NCI-H524 treated with DMSO at 0.1 percent for 48 hours (cell line): ENCODE measurements around the gene CCDC174.
A peak's percentile ranks its signal among the peaks of the same experiment; 100 is the strongest.

Experiments used
- DNase-seq: peaks from one replicate; lab custom pipeline; 2025; lab: John Stamatoyannopoulos, UW

The CCDC174 gene

GRCh38 chr3:14657579-14657978 lies 6.0 kb downstream of the CCDC174 start:
- no peak for DNase-seq

DNA sequence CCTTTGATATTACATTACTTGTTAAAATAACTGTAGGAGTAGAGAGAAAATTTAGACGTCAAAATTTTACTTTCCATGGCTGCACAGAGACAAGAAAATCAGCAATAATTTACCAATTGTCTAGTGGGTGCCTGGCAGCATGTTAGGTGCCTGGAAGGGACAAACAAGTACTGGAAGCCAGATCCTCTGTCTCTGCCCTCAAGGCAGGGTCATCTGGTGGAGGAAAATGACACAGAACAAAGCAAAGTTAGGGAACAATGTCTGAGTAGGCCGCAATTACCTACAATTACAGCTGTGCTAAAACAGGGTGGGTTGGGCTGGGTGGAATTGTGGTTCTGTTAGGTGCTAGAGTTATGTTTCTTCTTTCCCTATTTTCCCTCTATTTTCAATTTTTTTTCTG lies 7.4 kb downstream of the CCDC174 start:
- no peak for DNase-seq

DNA sequence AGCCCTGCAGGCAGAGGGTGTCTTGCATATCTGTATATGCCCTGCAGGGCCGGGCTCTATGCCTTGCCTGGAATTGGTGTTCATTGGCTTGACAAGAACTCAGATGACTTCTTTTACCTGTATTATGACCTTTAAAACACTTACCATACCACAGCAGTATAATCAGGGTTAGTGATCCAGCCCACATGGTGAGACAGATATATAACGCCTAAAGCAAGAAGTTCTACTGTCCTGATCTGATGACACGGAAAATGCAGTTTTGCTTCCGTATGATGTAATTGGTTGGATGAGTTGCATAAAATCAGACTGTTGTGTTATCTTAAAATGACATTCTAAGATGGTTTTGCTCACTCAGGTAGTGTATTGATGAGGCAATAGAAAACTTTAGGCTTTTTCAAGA lies 9.4 kb downstream of the CCDC174 start:
- DNase-seq: no peak

DNA sequence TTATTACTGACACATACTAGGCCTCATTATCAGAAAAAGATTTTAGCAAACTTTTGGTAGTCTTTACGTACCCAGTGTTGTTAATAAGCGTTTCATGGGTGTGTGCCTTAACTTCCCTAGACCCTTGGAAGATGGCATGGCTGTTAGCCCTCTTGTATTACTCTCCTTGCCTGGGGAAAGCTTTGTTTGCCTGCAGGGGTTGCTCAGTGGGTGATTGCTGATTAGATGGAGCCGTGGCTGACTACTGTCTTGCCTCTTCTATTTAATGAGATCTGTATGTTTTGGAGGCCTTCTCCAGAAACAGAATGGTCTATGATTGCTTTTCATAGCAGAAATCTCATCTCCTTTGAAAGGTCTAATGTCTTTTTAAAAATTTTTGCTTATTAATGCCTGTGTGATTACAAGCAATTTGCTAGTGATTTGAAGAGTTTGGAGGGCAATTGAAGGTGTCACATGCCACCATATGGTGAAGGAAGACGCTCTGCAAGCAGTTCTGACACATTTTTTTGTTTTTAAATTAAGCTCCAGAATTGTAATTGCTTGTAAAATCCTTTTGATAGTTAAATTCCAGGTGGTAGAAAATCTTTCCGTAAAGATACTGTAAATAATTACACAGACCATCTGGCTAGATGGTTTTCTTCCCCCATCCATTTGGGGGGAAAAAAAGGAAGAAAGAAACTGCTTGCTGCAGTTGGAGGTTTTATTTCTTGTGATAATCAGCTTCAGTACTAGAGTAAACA lies 12.0 kb downstream of the CCDC174 start:
- DNase-seq: peak; percentile 69

DNA sequence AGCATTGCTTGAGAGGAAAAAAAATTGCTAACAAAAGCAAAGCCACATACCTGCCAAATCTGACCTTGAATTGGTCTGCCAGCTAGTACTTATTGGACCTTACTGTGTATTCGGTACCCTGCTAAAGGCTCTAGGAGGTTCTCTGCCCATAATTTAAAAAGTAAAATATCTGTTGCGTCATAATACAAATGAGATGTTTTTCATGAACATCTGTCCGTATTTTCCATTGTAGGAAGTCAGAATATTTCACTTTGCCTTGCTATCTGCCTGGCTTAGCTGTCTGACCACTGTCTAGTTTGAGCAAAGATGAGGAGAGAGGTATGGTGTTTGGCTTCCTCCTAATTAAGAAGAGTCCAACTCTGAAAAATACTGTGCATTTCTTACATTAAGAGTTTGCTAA lies 12.6 kb downstream of the CCDC174 start:
- no peak for DNase-seq

GRCh38 chr3:14672588-14672987 lies 21.0 kb downstream of the CCDC174 start:
- no peak for DNase-seq

DNA sequence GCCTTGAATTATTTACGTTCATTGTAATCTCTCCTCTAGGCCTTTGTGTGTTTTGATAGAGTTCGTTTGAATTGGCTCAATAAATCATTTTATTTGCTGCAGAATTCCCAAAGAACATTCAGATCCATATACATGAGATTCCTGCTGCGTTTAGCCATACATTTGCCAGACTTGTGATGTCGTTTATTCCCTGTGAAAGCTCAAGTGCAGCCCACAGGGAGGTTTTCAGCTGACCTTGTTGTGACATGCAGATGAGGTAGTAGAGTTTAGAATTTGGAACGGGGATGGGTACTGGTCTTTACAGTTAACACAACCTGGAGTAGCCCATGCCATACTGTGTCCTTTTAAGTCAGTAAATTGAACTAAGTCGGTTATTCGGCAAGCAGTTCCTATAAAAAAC lies 23.3 kb downstream of the CCDC174 start, which contains the start of gene C3orf20:
C3orf20 (plus strand) TSS at position 301 of the 400 bp plus-strand sequence. CDS start 7,573 bp downstream, outside the sequence.
- DNase-seq: no peak

GRCh38 chr3:14676881-14677280 lies 25.3 kb downstream of the CCDC174 start:
- no peak for DNase-seq

GRCh38 chr3:14678015-14678503 lies 26.5 kb downstream of the CCDC174 start:
- DNase-seq: no peak

- DNase-seq: no peak
These were observed 28.6 kb downstream of the CCDC174 start for GRCh38 chr3:14680115-14680514.

GRCh38 chr3:14680716-14681115 lies 29.2 kb downstream of the CCDC174 start:
- DNase-seq: no peak

DNA sequence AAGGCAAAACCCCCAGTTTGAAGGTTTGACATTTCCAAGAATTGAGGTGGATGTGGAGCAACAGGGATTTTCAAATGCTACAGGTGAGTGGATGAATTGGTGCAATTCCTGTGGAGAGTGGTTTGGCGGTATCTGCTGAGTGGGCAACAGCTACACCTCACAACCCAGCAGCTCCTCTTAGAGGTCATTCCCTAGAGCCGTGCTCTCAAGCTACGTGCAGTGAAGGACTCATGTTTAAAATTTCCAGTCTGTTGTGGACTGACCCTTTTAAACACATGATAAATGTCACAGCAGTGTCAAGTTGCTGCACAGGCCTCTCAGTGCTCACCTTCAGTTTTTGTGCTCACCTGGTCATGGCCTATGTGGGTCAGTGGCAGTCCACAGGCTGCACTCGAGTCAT lies 32.9 kb downstream of the CCDC174 start:
- no peak for DNase-seq

- DNase-seq: no peak
These were observed 33.6 kb downstream of the CCDC174 start for GRCh38 chr3:14685179-14685578.

- DNase-seq: no peak
These were observed 35.8 kb downstream of the CCDC174 start for GRCh38 chr3:14687360-14687759.

GRCh38 chr3:14688525-14688924 lies 37.0 kb downstream of the CCDC174 start:
- DNase-seq: no peak

- no peak for DNase-seq
These were observed 37.9 kb downstream of the CCDC174 start for GRCh38 chr3:14689247-14689980.

DNA sequence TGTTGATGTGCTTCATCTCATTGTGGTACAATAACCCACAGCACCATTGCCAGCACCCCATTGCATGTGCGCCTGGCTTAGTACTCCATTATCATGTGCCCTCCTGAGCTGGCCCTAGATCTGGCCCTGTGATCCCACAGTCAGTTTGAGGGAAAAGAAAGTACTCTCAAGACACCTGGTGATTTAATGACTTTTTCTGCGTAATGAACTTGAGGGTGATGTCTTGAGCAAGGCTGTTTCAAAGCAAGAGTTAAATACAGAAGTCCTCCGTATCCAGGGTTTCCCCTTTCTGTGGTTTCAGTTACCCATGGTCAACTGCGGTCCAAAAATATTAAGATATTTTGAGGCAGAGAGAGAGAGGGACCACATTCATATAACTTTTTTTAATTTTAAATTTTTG lies 39.7 kb downstream of the CCDC174 start:
- no peak for DNase-seq

DNA sequence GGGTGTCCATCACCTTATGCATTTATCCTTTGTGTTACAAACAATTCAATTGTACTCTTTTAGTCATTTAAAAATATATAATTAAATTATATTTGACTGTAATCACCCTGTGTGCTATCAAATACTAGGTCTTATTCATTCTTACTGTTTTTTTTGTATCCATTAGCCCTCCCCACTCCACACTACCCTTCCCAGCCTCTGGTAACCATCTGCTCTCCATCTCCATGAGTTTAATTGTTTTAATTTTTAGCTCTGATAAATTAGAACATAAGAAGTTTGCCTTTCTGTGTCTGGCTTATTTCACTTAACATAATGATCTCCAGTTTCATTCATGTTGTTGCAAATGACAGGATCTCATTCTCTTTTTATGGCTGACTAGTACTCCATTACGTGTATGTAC lies 40.2 kb downstream of the CCDC174 start:
- DNase-seq: no peak

GRCh38 chr3:14698601-14699244 lies 47.2 kb downstream of the CCDC174 start:
- no peak for DNase-seq

GRCh38 chr3:14699643-14700042 lies 48.1 kb downstream of the CCDC174 start:
- DNase-seq: no peak

DNA sequence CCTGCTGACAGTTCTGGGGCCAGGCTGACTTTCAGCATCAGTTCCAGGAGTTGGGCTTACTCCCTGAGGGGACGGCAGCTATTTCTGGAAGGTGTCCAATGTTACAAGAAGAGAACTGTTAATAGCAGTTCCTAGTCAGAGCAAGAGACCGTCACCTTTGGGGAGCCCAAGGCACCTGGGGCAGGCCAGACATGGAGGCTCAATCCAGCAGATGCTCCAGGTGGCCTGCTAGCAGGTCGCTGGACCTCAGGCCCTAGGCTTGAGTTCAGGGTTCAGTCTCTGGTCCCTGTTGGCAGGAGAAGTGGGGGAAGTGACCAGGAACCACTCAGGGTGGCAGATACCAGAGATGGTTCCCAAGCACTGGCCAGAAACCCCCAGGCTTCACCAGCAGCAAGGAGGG lies 49.3 kb downstream of the CCDC174 start:
- DNase-seq: no peak

DNA sequence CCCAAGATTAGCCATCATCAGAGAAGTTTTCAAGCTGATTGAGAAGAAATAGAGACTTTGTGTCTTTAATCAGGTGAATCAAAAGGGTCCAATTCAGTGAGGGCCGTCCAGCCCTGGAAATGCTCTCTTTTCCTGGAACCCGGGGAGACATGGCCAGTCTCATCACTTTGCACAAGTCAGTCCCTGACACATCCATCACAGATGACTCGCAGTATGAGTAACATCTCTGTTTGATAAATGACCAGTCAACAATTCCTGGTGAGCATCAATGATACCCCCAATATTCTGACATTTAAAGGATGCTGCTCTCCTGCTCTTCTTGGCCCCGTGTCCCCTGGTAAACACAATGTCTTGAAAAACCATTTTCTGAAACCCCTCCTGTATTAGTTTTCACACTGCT lies 50.1 kb downstream of the CCDC174 start:
- no peak for DNase-seq
